WTC11 (cell line): ENCODE measurements around the gene ASCC3. TPM values are rescaled to one million over a fixed set of nuclear protein-coding genes. Genes with fewer than 3 reads are reported as not detected.

Source experiments
- ATAC-seq: fragments of 200-7000 bp; cut with Tn5 transposase; 2 replicates; pipeline ENCODE4 v1.10.0; 2021; ENCODE audit warnings: mild to moderate bottlenecking, moderate library complexity
- CTCF ChIA-PET: fragments of 300-600 bp; sonication (Branson Sonifier 250); formaldehyde crosslinking; loops from one replicate; lab custom pipeline; 2021; ENCODE audit warnings: antibody characterized with exemption; lab: Charles Lee
- POLR2A ChIA-PET: fragments of 350-600 bp; sonication (Branson Sonifier 250); formaldehyde crosslinking; loops from one replicate; lab custom pipeline; 2021; ENCODE audit warnings: antibody characterized with exemption; lab: Charles Lee
- DNase-seq: peaks from one replicate; pipeline ENCODE4 v3.0.0; 2021; ENCODE audit warnings: low spot score
- H3K27ac Mint-ChIP-seq: 2 replicates; pipeline ENCODE4 v1.8.0; 2021; ENCODE audit warnings: mixed read lengths
- H3K27me3 Mint-ChIP-seq: 2 replicates; pipeline ENCODE4 v1.8.0; 2021; ENCODE audit warnings: low read depth, mild to moderate bottlenecking, moderate library complexity, mixed read lengths
- H3K36me3 Mint-ChIP-seq: 2 replicates; pipeline ENCODE4 v1.8.0; 2021; ENCODE audit warnings: mixed read lengths
- H3K4me1 Mint-ChIP-seq: 2 replicates; pipeline ENCODE4 v1.8.0; 2022; ENCODE audit warnings: mixed read lengths
- H3K4me3 Mint-ChIP-seq: 2 replicates; pipeline ENCODE4 v1.8.0; 2021; ENCODE audit warnings: mild to moderate bottlenecking, moderate library complexity, mixed read lengths
- H3K9me3 Mint-ChIP-seq: 2 replicates; pipeline ENCODE4 v1.8.0; 2021; ENCODE audit warnings: mixed read lengths
- ATF1 ChIP-seq: sonication (generic); formaldehyde crosslinking; IDR thresholded peaks from 2 replicates; pipeline ENCODE4 v1.8.1; 2023; ENCODE audit warnings: mild to moderate bottlenecking, moderate library complexity, missing genetic modification reagents
- EMX1 ChIP-seq: fragments of 250-450 bp; sonication (Bioruptor Pico); IDR thresholded peaks from 2 replicates; pipeline ENCODE4 v1.8.0; 2021; ENCODE audit warnings: mild to moderate bottlenecking
- FOXP1 ChIP-seq: sonication (generic); formaldehyde crosslinking; IDR thresholded peaks from 2 replicates; pipeline ENCODE4 v1.8.0; 2022; ENCODE audit warnings: missing genetic modification reagents, mild to moderate bottlenecking, moderate library complexity, borderline replicate concordance
- GABPB1 ChIP-seq: sonication (generic); formaldehyde crosslinking; IDR thresholded peaks from 2 replicates; pipeline ENCODE4 v1.8.1; 2023; ENCODE audit warnings: mild to moderate bottlenecking, missing genetic modification reagents
- IRF1 ChIP-seq: sonication (generic); formaldehyde crosslinking; IDR thresholded peaks from 2 replicates; pipeline ENCODE4 v1.8.0; 2023; ENCODE audit warnings: missing genetic modification reagents
- IRF2 ChIP-seq: sonication (generic); formaldehyde crosslinking; IDR thresholded peaks from 2 replicates; pipeline ENCODE4 v1.8.0; 2022; ENCODE audit warnings: low read depth, missing genetic modification reagents, borderline replicate concordance
- MXD4 ChIP-seq: fragments of 250-450 bp; sonication (Bioruptor Pico); IDR thresholded peaks from 2 replicates; pipeline ENCODE4 v1.8.0; 2021; ENCODE audit warnings: mild to moderate bottlenecking, moderate library complexity, borderline replicate concordance
- NFYB ChIP-seq: sonication (generic); formaldehyde crosslinking; conservative IDR thresholded peaks from 2 replicates; pipeline ENCODE4 v1.8.0; 2022; ENCODE audit warnings: low read depth, missing genetic modification reagents
- NR3C1 ChIP-seq: sonication (generic); formaldehyde crosslinking; conservative IDR thresholded peaks from 2 replicates; pipeline ENCODE4 v1.8.1; 2023; ENCODE audit warnings: low read depth, mild to moderate bottlenecking, missing genetic modification reagents
- RORB ChIP-seq: fragments of 250-450 bp; sonication (Bioruptor Pico); IDR thresholded peaks from 2 replicates; pipeline ENCODE4 v1.9.0; 2021; ENCODE audit warnings: mild to moderate bottlenecking
- TEAD4 ChIP-seq: sonication (generic); formaldehyde crosslinking; IDR thresholded peaks from 2 replicates; pipeline ENCODE4 v1.8.0; 2022; ENCODE audit warnings: mild to moderate bottlenecking, missing genetic modification reagents
- TP53 ChIP-seq: sonication (generic); formaldehyde crosslinking; IDR thresholded peaks from 2 replicates; pipeline ENCODE4 v1.8.1; 2023; ENCODE audit warnings: mild to moderate bottlenecking, missing genetic modification reagents
- USF2 ChIP-seq: sonication (generic); formaldehyde crosslinking; IDR thresholded peaks from 2 replicates; pipeline ENCODE4 v1.8.1; 2023; ENCODE audit warnings: mild to moderate bottlenecking, missing genetic modification reagents, moderate library complexity
- ZBTB21 ChIP-seq: sonication (generic); formaldehyde crosslinking; IDR thresholded peaks from 2 replicates; pipeline ENCODE4 v1.8.1; 2023; ENCODE audit warnings: mild to moderate bottlenecking, missing genetic modification reagents, borderline replicate concordance
- ZNF121 ChIP-seq: sonication (generic); formaldehyde crosslinking; IDR thresholded peaks from 2 replicates; pipeline ENCODE4 v1.8.0; 2023; ENCODE audit warnings: missing genetic modification reagents
- ZNF232 ChIP-seq: sonication (generic); formaldehyde crosslinking; IDR thresholded peaks from 2 replicates; pipeline ENCODE4 v1.8.0; 2022; ENCODE audit warnings: mild to moderate bottlenecking, missing genetic modification reagents
- ZNF281 ChIP-seq: sonication (generic); formaldehyde crosslinking; IDR thresholded peaks from 2 replicates; pipeline ENCODE4 v1.8.0; 2023; ENCODE audit warnings: mild to moderate bottlenecking, missing genetic modification reagents
- ZNF396 ChIP-seq: fragments of 250-450 bp; sonication (Bioruptor Pico); IDR thresholded peaks from 2 replicates; pipeline ENCODE4 v1.8.0; 2021; ENCODE audit warnings: mild to moderate bottlenecking, moderate library complexity, borderline replicate concordance
- ZNF425 ChIP-seq: fragments of 250-450 bp; sonication (Bioruptor Pico); conservative IDR thresholded peaks from 2 replicates; pipeline ENCODE4 v1.9.0; 2021; ENCODE audit warnings: mild to moderate bottlenecking
- ZNF671 ChIP-seq: fragments of 250-450 bp; sonication (Bioruptor Pico); IDR thresholded peaks from 2 replicates; pipeline ENCODE4 v1.8.0; 2021; ENCODE audit warnings: mild to moderate bottlenecking
- total RNA-seq: library from RNA; stranded (reverse); gene quantifications from 3 replicates; pipeline ENCODE4 v1.2.3, GENCODE V29; 2021
- TF ChIP-seq, protein P1 (sequence below): fragments of 250-450 bp; sonication (Bioruptor Pico); IDR thresholded peaks from 2 replicates; pipeline ENCODE4 v1.9.0; 2021; ENCODE audit warnings: mild to moderate bottlenecking
- TF ChIP-seq, protein P2 (sequence below): sonication (generic); formaldehyde crosslinking; IDR thresholded peaks from 2 replicates; pipeline ENCODE4 v1.8.1; 2023; ENCODE audit warnings: mild to moderate bottlenecking, missing genetic modification reagents, moderate library complexity

The ASCC3 gene
- total RNA-seq, 1 experiment from 2014 or later, result 80.7 TPM

- DNase-seq, result no peak
- Mint-ChIP-seq H3K27me3 (peaks cover 3% of the 10 kb centered on the region), H3K36me3 (no peaks in the 10 kb centered on the region), H3K4me1 (no peaks in the 10 kb centered on the region), H3K4me3 (no peak overlapping the region), H3K27ac (no peak overlapping the region), H3K9me3 (no peaks in the 10 kb centered on the region)
- TF ChIP-seq ZNF396 (CRISPR knock-in tag), result no peak
- TF ChIP-seq MXD4 (CRISPR knock-in tag), result no peak
- TF ChIP-seq NR3C1, result no peak
- TF ChIP-seq, protein P1, sequence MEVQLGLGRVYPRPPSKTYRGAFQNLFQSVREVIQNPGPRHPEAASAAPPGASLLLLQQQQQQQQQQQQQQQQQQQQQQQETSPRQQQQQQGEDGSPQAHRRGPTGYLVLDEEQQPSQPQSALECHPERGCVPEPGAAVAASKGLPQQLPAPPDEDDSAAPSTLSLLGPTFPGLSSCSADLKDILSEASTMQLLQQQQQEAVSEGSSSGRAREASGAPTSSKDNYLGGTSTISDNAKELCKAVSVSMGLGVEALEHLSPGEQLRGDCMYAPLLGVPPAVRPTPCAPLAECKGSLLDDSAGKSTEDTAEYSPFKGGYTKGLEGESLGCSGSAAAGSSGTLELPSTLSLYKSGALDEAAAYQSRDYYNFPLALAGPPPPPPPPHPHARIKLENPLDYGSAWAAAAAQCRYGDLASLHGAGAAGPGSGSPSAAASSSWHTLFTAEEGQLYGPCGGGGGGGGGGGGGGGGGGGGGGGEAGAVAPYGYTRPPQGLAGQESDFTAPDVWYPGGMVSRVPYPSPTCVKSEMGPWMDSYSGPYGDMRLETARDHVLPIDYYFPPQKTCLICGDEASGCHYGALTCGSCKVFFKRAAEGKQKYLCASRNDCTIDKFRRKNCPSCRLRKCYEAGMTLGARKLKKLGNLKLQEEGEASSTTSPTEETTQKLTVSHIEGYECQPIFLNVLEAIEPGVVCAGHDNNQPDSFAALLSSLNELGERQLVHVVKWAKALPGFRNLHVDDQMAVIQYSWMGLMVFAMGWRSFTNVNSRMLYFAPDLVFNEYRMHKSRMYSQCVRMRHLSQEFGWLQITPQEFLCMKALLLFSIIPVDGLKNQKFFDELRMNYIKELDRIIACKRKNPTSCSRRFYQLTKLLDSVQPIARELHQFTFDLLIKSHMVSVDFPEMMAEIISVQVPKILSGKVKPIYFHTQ (CRISPR knock-in tag), result no peak
- ATAC-seq, result no peak
- POLR2A ChIA-PET, result no interaction called here
- CTCF ChIA-PET, result interaction anchor here (2.3 kb wide), 1 partner anchor 15 kb away, joined by 10 read pairs; no protein-coding TSS in a partner anchor
These were observed 405.4 kb downstream of the ASCC3 start for GRCh38 chr6:100475554-100476320.

DNA sequence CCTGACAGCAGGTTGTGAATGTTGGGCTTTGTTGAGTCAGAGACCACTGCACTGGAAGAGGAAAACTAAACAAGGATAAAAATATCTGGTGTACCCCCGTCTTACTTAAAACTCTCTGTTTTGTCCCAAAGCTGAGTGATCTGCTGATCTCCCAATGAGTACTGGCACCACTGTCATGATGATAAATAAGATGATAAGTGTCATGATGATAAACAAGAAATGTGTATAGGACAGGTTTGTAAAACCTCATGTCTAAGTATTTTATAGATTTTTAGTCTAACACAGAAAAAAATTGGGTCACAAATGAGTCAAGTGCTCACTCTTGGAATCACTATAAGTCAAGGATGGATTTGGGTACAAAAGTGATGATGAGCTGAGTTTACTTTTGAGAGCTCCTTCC is 407.9 kb downstream of the ASCC3 start:
- Mint-ChIP-seq H3K4me3 (no peak overlapping the region), H3K9me3 (no peaks in the 10 kb centered on the region), H3K36me3 (no peaks in the 10 kb centered on the region), H3K4me1 (peaks cover 10% of the 10 kb centered on the region), H3K27ac (no peak overlapping the region), H3K27me3 (peaks cover 3% of the 10 kb centered on the region)
- TF ChIP-seq ZNF281 (CRISPR knock-in tag) (no peak), RORB (no peak)
- no peak for ATAC-seq
- no peak for DNase-seq
- ChIA-PET POLR2A (no interaction called here), CTCF (interaction anchor here (0.7 to 2.3 kb wide), 2 partner anchors 9 to 12 kb away, joined by 3 to 10 read pairs; partner anchors contain the start of gene SIM1)

GRCh38 chr6:100472674-100473073 is 408.5 kb downstream of the ASCC3 start:
- H3K36me3 Mint-ChIP-seq, result no peaks in the 10 kb centered on the region
- no peak for ATAC-seq
- peaks cover 14% of the 10 kb centered on the region for H3K4me1 Mint-ChIP-seq
- no peak overlapping the region for H3K4me3 Mint-ChIP-seq
- DNase-seq, result no peak
- ChIA-PET POLR2A (no interaction called here), CTCF (no interaction called here)
- no peaks in the 10 kb centered on the region for H3K9me3 Mint-ChIP-seq
- no peak overlapping the region for H3K27ac Mint-ChIP-seq
- H3K27me3 Mint-ChIP-seq, result peaks cover 3% of the 10 kb centered on the region
- TF ChIP-seq TEAD4 (CRISPR knock-in tag), result no peak
- TF ChIP-seq EMX1 (CRISPR knock-in tag), result no peak
- no peak for TF ChIP-seq ZNF425
- no peak for TF ChIP-seq ZNF121 (CRISPR knock-in tag)
- no peak for TF ChIP-seq ZNF671 (CRISPR knock-in tag)
- no peak for TF ChIP-seq TP53 (CRISPR knock-in tag)
- TF ChIP-seq ZNF232, result no peak
- TF ChIP-seq GABPB1 (CRISPR knock-in tag), result no peak
- no peak for TF ChIP-seq RORB
- TF ChIP-seq, protein P2, sequence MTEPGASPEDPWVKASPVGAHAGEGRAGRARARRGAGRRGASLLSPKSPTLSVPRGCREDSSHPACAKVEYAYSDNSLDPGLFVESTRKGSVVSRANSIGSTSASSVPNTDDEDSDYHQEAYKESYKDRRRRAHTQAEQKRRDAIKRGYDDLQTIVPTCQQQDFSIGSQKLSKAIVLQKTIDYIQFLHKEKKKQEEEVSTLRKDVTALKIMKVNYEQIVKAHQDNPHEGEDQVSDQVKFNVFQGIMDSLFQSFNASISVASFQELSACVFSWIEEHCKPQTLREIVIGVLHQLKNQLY (CRISPR knock-in tag), result no peak
- TF ChIP-seq ZBTB21 (CRISPR knock-in tag), result no peak
- TF ChIP-seq IRF2 (CRISPR knock-in tag), result no peak
- no peak for TF ChIP-seq ATF1 (CRISPR knock-in tag)
- no peak for TF ChIP-seq USF2 (CRISPR knock-in tag)
- no peak for TF ChIP-seq FOXP1 (CRISPR knock-in tag)
- TF ChIP-seq IRF1 (CRISPR knock-in tag), result no peak
- no peak for TF ChIP-seq NFYB
